ENCODE data around the gene BTBD9. TPM values are rescaled to one million over a fixed set of nuclear protein-coding genes. Genes with fewer than 3 reads are reported as not detected.

BTBD9 gene
- total and polyA plus RNA-seq, 11 donors = 6.3 to 23.3 (median 19.4) TPM

DNA sequence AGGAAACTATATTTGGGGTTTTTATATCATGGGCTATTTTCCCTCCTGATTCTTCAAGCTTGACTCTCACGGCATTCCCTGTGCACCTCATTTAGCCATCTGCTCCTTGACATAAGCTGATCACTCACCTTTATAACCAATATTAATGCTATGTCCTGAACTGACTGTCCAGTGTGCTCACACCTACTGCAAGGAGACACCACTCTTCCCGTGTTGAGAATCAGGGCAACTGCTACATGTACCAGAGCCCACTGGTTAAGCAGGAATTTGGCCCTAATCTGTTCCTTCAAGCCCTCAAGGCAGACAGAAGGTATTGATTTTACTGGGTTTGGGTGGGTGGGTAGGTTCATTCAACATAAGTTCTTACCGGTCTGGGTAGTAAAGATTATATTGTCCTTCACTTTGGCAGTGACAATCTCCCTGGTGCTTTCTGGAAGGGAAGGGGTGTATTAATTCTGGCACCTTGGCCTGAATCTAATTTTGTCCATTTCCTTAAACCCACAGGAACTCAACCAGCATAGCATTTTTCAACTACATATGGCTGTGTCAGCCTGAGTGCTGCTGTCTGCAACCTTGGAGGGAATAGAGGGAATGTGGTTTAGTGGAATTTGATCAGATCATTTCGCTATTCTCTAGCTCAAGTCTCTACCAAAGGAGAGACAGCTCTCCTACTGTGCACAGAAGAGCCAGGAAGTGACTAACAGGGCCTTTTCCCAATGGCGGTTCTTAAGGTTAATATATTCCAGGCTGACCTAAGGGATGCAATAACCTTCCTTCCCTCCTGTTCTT, 293.2 kb downstream of the BTBD9 start:
- Histone ChIP-seq H3K4me3 (no peak overlapping the region), H3K4me1 (peaks cover 0 to 26% (median 0%) of the 10 kb centered on the region in 12 donors), H3K27me3 (no peaks in the 10 kb centered on the region), H3K36me3 (no peaks in the 10 kb centered on the region), H3K27ac (no peak overlapping the region), H3K9me3 (no peaks in the 10 kb centered on the region)
- intact Hi-C loops (cut with DNase I) = no loop called here
- TF ChIP-seq, protein P1, sequence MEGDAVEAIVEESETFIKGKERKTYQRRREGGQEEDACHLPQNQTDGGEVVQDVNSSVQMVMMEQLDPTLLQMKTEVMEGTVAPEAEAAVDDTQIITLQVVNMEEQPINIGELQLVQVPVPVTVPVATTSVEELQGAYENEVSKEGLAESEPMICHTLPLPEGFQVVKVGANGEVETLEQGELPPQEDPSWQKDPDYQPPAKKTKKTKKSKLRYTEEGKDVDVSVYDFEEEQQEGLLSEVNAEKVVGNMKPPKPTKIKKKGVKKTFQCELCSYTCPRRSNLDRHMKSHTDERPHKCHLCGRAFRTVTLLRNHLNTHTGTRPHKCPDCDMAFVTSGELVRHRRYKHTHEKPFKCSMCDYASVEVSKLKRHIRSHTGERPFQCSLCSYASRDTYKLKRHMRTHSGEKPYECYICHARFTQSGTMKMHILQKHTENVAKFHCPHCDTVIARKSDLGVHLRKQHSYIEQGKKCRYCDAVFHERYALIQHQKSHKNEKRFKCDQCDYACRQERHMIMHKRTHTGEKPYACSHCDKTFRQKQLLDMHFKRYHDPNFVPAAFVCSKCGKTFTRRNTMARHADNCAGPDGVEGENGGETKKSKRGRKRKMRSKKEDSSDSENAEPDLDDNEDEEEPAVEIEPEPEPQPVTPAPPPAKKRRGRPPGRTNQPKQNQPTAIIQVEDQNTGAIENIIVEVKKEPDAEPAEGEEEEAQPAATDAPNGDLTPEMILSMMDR (IDR thresholded peaks at IDR 0.05) = no peak
- ATAC-seq = no peak
- WGBS, 4 donors = 73 to 81% (median 77%) methylated on average over 5 of the region's 5 CpGs
- no peak for DNase-seq

DNA sequence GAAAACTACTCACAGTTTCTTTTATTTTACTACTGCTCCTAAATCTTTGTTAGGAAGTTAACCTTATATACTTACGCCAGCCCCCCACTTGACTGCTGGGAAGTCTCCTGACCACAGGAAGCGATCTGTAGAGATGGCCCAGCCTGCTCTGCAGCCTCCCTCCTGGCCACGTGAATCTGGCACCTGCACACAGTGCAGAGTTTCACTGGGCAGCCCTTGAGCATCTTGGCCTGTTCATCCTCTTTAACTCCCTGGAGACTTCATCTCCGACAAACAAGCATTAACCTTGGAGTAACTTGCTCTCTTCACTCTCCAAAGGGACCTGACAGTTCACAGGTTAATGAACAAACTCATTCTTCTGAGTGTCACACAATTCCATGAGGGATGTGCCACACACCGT, 294.1 kb downstream of the BTBD9 start:
- WGBS, 4 donors = 64 to 74% (median 70%) methylated on average over 5 of the region's 5 CpGs
- no peaks in the 10 kb centered on the region for H3K27me3 ChIP-seq
- DNase-seq (no peak), ATAC-seq (no peak)
- H3K4me3 ChIP-seq = no peak overlapping the region
- peaks cover 0 to 17% (median 0%) of the 10 kb centered on the region in 12 donors for H3K4me1 ChIP-seq
- H3K36me3 ChIP-seq = no peaks in the 10 kb centered on the region
- TF ChIP-seq POLR2A (IDR thresholded peaks at IDR 0.05) = no peak
- TF ChIP-seq, protein P1 (IDR thresholded peaks at IDR 0.05) = no peak
- intact Hi-C loops (cut with DNase I) = no loop called here
- no peak overlapping the region for H3K27ac ChIP-seq
- no peaks in the 10 kb centered on the region for H3K9me3 ChIP-seq

DNA sequence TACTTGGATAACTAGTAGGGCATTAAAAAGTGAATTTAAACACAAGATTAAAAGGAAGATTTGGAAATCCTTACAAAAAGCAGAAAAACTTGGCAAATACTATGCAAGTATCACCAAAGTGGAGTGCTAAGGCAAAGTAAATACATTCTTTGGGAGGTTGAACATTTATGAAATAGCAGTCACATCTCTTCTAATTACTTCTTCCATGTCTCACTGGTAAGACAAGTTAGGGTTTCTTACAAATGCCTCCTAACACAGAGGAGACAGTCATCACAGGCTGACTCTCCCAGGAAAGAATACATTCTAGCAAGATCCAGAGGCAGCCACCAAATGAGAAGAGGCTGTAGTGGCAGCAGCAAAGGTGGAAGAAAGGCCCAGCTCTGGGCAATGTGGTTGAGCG, 298.2 kb downstream of the BTBD9 start:
- Histone ChIP-seq H3K9me3 (no peaks in the 10 kb centered on the region), H3K36me3 (no peaks in the 10 kb centered on the region), H3K27me3 (no peaks in the 10 kb centered on the region), H3K4me3 (no peak overlapping the region), H3K27ac (no peak overlapping the region), H3K4me1 (peaks cover 0 to 1% (median 0%) of the 10 kb centered on the region in 12 donors)
- ATAC-seq = no peak
- intact Hi-C loops (cut with DNase I) = no loop called here
- TF ChIP-seq, protein P1 (IDR thresholded peaks at IDR 0.05) = no peak
- TF ChIP-seq POLR2A (IDR thresholded peaks at IDR 0.05) = no peak
- DNase-seq = no peak
- WGBS, 4 donors = 92 to 100% (median 99%) methylated on average over 1 of the region's 1 CpG

DNA sequence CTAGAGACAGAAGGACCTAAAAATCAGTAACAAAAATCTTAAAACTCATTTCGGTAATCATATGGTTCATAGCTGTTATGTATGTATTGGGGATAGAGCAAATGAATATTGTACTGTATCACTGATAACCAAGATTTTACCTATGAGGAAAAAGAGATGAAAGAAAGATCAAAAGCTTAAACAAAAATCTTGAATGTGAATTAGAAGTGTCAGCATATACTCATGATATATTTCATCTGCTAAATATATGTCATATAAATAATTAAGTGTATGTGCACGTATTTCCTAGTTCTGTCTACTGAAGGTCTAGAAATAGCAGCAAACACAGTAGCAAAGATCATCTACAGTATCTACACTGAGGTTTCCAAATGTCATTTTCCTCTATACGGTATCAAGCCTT, 299.8 kb downstream of the BTBD9 start:
- Histone ChIP-seq H3K36me3 (no peaks in the 10 kb centered on the region), H3K27ac (no peak overlapping the region), H3K27me3 (no peaks in the 10 kb centered on the region), H3K4me3 (no peak overlapping the region), H3K9me3 (peaks cover 0 to under 1% (median 0%) of the 10 kb centered on the region in 12 donors), H3K4me1 (no peaks in the 10 kb centered on the region)
- no peak for ATAC-seq
- TF ChIP-seq, protein P1 (IDR thresholded peaks at IDR 0.05) = no peak
- TF ChIP-seq POLR2A (IDR thresholded peaks at IDR 0.05) = no peak
- intact Hi-C loops (cut with DNase I) = no loop called here
- WGBS, 4 donors = 83 to 86% (median 85%) methylated on average over 3 of the region's 3 CpGs
- DNase-seq = no peak
